ENCODE data around the gene NFU1.

GRCh38 chr2:69381337-69381737 lies 55.9 kb downstream of the NFU1 start:
- no peak for TF ChIP-seq POLR2AphosphoS5 (IDR thresholded peaks at IDR 0.05)
- TF ChIP-seq, protein P1, sequence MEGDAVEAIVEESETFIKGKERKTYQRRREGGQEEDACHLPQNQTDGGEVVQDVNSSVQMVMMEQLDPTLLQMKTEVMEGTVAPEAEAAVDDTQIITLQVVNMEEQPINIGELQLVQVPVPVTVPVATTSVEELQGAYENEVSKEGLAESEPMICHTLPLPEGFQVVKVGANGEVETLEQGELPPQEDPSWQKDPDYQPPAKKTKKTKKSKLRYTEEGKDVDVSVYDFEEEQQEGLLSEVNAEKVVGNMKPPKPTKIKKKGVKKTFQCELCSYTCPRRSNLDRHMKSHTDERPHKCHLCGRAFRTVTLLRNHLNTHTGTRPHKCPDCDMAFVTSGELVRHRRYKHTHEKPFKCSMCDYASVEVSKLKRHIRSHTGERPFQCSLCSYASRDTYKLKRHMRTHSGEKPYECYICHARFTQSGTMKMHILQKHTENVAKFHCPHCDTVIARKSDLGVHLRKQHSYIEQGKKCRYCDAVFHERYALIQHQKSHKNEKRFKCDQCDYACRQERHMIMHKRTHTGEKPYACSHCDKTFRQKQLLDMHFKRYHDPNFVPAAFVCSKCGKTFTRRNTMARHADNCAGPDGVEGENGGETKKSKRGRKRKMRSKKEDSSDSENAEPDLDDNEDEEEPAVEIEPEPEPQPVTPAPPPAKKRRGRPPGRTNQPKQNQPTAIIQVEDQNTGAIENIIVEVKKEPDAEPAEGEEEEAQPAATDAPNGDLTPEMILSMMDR (IDR thresholded peaks at IDR 0.05): no peak
